ENCODE measurements around the gene CHD1.

CHD1 gene

DNA sequence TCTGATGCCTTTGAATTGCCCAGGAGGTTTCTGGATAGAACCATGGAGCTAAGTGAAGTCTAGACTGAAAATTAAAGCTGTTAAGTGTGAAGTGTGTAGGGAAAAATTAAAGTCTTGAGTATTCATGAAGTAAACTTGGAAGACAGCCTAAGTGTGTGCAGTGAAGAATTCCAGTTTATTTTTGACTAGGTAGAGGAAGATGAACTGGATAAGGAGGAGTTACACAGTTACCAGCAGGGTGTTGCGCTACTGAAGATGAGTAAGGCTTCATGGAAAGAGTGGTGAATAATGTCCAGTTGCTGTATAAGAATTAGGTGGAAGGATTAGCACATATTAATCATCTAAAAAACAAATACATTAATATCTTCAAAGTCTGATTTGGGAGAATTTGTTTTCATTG lies 5.7 kb upstream of the CHD1 start:
- no peak for FAIRE-seq
- no peak for TF ChIP-seq TAF1 (IDR thresholded peaks at IDR 0.05; ENCODE audit: borderline replicate concordance, low read depth, low read length)
- TF ChIP-seq POLR2A (IDR thresholded peaks at IDR 0.05; ENCODE audit: low read depth, low read length) = no peak
- TF ChIP-seq POLR2AphosphoS5 (IDR thresholded peaks at IDR 0.05; ENCODE audit: low read depth, low read length) = no peak
- no peak for DNase-seq (ENCODE audit: insufficient read length)

DNA sequence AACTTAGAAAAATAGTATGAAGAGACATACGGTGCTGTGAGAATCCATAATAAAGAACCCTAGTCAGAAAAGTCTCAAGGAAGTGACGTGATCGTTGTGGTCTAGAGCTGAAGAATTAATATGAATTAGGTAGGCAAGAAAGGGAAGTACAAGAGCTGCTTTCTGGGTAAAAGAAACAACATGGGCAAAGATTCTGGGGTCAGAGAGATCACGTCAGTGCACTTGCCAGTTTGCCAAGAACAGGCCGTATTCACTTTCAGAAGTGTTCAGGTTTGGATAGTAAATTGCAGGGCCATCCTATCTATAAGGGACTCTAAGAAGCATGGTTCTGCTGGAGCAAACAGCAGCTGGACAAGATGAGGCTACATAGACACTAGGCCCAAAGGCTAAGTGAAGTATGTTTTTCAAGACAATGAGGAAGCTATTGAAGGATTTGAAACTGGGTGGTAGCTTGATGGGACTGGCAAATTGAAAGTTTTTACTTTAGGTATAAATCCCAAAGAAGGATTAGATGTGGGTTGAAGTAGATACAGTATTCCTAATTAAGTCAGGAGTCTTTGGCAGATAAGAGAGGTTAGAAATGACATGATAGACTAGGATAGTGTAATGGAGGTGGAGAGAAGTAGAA lies 4.8 kb upstream of the CHD1 start:
- DNase-seq (ENCODE audit: insufficient read length) (no peak), FAIRE-seq (peak; percentile 76)

DNA sequence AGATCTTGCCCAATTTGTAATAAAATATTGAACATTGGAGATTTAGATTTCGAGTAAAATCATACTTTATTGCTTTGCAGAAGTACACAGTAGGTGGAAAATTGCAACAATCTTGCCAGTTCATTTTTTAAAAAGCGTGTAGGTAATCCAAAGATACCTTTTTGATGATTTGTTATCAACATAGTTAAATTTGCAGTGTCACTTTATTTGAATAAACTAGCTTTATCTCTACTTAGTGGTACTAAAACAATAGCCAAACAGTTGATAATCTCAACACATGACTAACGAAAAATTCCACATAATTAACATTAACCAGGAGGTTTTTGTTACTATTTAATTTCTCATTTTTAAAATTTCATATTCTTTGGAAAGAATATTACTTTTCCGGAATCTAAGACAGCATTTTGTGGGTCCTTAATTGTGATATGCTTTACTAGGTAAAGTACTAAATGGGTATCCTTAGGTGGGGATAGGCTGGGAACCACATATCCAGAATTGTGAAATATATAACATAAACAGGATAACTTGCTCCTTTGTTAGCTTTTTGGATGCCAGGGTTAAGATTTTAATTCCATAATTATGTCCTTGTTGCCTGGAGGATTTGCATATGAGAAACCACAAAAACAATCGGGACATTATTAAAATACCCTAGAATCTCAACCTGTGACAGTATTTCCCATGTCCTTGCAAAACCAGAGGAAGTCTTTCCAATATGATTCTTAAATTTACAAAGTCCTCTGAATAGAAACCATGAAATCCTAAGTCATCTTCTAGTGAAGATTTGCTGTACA lies 2.4 kb upstream of the CHD1 start:
- DNase-seq (ENCODE audit: insufficient read length) = no peak
- FAIRE-seq = peak; percentile 70
- TF ChIP-seq POLR2A (IDR thresholded peaks at IDR 0.05; ENCODE audit: low read depth, low read length) = no peak
- no peak for TF ChIP-seq POLR2AphosphoS5 (IDR thresholded peaks at IDR 0.05; ENCODE audit: low read depth, low read length)
- no peak for TF ChIP-seq TAF1 (IDR thresholded peaks at IDR 0.05; ENCODE audit: borderline replicate concordance, low read depth, low read length)

More for the DNA sequence above, 4.8 kb upstream of the CHD1 start:
- TF ChIP-seq TAF1 (IDR thresholded peaks at IDR 0.05; ENCODE audit: borderline replicate concordance, low read depth, low read length) = no peak
- no peak for TF ChIP-seq POLR2AphosphoS5 (IDR thresholded peaks at IDR 0.05; ENCODE audit: low read depth, low read length)

DNA sequence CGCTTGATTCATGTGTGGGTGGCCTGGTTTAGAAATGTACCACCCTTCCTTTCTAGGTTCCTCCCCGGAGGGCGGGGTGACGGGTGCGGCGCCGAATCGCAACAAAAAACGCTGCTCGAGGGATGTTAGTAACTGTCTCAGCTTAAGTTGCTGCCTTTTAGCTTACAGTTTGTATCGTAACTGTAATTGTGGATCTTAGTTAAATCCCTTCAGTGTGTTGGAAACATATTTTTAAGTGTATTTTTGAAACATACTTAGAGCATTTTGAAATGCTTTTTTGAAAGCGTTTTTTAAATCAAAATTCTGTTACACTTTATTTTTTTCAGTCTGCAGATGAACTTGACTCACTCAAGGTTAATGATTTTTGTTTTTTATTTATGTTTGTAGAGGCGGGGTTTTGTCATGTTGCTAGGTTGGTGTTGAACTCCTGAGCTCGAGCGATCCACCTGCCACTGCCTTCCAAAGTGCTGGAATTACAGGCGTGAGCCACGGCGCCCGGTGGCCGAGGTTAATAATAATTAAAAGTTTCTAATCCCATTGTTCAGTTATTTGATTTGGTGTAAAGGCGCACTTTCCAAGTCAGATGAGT lies 997 bp upstream of the CHD1 start:
- peak; percentile 59 for DNase-seq (ENCODE audit: insufficient read length)
- FAIRE-seq = no peak
- TF ChIP-seq POLR2AphosphoS5 (IDR thresholded peaks at IDR 0.05; ENCODE audit: low read depth, low read length) (no peak), POLR2A (IDR thresholded peaks at IDR 0.05; ENCODE audit: low read depth, low read length) (no peak), TAF1 (IDR thresholded peaks at IDR 0.05; ENCODE audit: borderline replicate concordance, low read depth, low read length) (no peak)

DNA sequence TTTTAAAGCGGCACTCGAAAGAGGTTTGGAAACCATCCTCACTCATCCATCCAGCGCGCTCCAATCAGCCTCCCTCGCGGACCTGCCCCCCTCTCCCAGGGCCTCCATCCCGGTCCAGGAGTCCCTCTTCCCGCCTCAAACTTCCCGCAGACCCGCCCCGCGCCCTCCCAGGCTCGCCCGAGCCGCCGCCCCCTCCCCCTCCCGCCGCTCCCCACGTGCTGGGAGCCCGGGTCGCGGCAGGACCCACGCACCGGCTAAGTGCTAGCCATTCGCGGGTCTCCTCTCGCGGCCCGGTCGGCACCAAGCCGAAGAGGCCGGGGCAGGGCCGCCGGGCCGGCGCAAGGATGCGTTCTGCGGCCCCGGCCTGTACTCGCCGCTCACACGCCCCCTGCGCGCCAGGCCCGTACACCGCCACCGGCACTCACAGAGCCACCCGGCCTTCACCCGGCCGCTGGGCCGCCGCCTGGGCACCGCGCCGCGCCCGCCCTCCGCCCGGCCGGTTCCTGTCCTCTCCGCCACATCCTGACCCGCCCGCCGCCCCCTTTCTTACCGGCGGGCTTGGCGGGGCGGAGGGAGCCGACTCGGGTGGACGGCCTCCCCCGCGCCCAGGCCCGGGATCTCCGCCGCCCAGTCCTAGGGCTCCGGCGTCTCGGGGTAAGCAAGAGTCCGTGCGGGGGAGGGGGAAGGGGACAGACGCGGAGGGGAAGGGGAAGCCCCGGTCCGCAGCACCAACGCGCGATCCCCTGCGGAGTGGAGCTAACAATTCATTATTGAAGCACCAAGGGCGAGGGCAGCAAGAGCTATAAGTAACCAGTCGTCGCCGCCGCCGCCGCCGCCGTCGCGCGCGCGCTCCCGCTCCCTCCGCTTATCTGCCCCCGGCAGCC lies 576 bp downstream of the CHD1 start:
- DNase-seq (ENCODE audit: insufficient read length) (peak; percentile 36), FAIRE-seq (peak; percentile 90)
- TF ChIP-seq TAF1 (IDR thresholded peaks at IDR 0.05; ENCODE audit: borderline replicate concordance, low read depth, low read length) (no peak), POLR2A (IDR thresholded peaks at IDR 0.05; ENCODE audit: low read depth, low read length) (no peak), POLR2AphosphoS5 (IDR thresholded peaks at IDR 0.05; ENCODE audit: low read depth, low read length) (no peak; the same call in 1 of the 2 replicates)

DNA sequence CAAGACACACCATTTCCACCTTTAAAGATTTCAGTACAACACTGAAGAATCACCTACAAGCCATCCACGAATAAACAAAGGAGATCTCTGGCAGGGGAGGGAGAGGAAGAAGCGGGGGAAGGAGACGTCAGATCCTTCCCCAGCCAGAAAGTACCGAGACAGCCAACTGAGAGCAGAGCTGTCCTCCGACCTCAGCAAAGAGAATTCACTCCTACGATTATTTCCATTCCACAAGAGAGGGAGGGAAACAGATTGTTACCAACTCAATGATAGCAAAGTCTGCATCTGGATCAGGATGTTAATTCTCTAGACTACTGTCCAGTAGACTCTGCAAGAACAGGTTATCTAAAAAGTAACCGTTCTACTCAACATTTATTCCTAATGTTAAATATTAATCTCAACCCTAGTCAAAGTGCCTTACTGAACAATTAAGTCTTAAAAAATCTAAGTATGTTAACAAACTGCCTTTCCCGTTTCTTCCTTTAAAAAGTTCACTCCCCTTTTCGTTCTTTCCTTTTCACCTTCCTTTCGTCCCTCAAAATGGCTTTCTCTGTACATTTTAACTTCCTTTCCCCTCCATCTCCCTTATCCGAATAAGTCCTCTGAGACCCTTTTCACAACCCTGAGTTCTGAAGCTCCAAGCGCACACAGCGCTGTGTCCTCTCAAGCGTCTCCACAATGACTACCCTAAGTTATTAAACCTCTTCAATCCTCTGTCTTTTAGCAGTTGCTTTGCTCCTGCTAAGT lies 1.4 kb downstream of the CHD1 start:
- DNase-seq (ENCODE audit: insufficient read length) = no peak
- peak; percentile 98 for FAIRE-seq
- peak; percentile 86 for TF ChIP-seq POLR2AphosphoS5 (IDR thresholded peaks at IDR 0.05; ENCODE audit: low read depth, low read length)
- peak; percentile 87 for TF ChIP-seq POLR2A (IDR thresholded peaks at IDR 0.05; ENCODE audit: low read depth, low read length)
- TF ChIP-seq TAF1 (IDR thresholded peaks at IDR 0.05; ENCODE audit: borderline replicate concordance, low read depth, low read length) = peak; percentile 74; the same call in 1 of the 2 replicates

DNA sequence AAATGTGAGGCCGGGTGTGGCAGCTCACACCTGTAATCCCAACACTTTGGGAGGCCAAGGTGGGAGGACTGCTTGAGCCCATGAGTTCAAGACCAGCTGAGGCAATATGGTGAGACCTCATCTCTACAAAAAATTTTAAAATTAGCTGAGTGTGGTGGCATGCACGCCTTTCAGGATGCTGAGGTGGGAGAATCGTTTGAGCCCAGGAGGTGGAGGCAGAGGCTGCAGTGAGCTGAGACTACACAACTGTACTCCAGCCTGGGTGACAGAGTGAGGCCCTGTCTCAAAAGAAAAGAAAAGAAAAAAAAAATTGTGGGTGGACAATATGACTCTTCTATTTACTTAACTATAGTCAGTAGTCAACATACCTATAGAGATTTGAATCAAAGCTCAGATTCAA lies 4.8 kb downstream of the CHD1 start:
- no peak for TF ChIP-seq TAF1 (IDR thresholded peaks at IDR 0.05; ENCODE audit: borderline replicate concordance, low read depth, low read length)
- no peak for TF ChIP-seq POLR2AphosphoS5 (IDR thresholded peaks at IDR 0.05; ENCODE audit: low read depth, low read length)
- TF ChIP-seq POLR2A (IDR thresholded peaks at IDR 0.05; ENCODE audit: low read depth, low read length) = no peak
- no peak for DNase-seq (ENCODE audit: insufficient read length)
- no peak for FAIRE-seq

DNA sequence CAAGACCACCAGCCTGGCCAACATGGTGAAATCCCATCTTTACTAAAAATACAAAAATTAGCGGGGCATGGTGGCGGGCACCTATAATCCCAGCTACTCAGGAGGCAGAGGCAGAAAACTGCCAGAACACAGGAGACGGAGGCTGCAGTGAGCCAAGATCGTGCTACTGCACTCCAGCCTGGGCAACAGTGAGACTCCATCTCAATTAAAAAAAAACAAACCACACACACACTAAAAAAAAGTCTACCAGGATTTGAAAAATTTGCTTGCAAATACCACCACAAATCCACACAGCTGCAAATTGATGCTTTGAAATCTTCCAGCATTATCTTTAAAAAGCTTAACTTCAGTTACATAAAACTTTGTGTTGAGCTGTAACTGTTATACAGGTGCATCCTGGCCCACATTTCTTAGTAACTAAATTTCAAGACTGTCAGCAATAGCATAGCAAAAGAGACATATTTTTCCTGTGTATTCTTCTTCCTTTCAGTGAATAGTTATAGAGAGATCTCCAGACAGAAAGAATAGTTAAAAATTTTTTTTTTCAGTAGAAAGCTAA lies 6.8 kb downstream of the CHD1 start:
- FAIRE-seq (no peak), DNase-seq (ENCODE audit: insufficient read length) (no peak)
- no peak for TF ChIP-seq POLR2AphosphoS5 (IDR thresholded peaks at IDR 0.05; ENCODE audit: low read depth, low read length)
- TF ChIP-seq TAF1 (IDR thresholded peaks at IDR 0.05; ENCODE audit: borderline replicate concordance, low read depth, low read length) = no peak
- TF ChIP-seq POLR2A (IDR thresholded peaks at IDR 0.05; ENCODE audit: low read depth, low read length) = no peak

DNA sequence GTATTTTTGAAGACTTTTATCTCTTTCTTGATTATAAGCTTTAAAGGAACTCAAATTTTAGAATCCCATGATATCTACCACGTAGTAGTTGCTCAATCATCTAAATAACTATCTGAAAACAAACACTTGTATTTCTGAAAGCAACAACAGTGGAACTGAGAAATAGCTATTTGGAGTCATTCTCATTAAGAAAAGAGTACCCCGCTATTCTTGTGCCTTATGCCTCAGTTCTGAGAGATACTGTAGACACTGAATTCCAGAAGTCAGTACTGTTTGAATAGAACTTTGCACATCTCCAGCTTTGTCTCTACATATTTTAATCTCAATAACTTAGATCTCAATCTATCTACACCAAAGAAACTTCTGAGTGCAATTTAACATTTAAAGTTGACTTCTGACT lies 11.4 kb downstream of the CHD1 start:
- DNase-seq (ENCODE audit: insufficient read length) (no peak), FAIRE-seq (no peak)
- TF ChIP-seq TAF1 (IDR thresholded peaks at IDR 0.05; ENCODE audit: borderline replicate concordance, low read depth, low read length) (no peak), POLR2A (IDR thresholded peaks at IDR 0.05; ENCODE audit: low read depth, low read length) (no peak), POLR2AphosphoS5 (IDR thresholded peaks at IDR 0.05; ENCODE audit: low read depth, low read length) (no peak)

DNA sequence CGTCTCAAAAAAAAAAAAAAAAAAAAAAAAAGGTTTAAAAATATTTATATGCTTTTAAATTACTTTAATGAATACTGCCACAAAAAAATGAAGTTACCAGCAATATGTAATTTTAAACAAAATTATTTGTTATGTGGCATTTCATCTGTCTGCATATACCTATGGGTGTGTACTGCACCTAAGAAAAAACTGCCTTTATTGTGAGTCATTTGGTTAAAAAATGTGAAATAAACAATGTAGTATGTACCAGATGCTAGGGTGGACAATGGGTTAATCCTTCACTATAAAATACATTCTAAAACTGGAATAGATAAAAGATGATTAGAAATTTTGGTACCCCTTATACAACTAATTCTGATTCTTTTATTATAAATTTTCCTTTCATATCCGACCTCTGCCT lies 12.3 kb downstream of the CHD1 start:
- FAIRE-seq = no peak
- no peak for DNase-seq (ENCODE audit: insufficient read length)
- no peak for TF ChIP-seq POLR2A (IDR thresholded peaks at IDR 0.05; ENCODE audit: low read depth, low read length)
- TF ChIP-seq POLR2AphosphoS5 (IDR thresholded peaks at IDR 0.05; ENCODE audit: low read depth, low read length) = no peak
- TF ChIP-seq TAF1 (IDR thresholded peaks at IDR 0.05; ENCODE audit: borderline replicate concordance, low read depth, low read length) = no peak
